ENCODE measurements around the gene RMND5A.

RMND5A gene, protein sequence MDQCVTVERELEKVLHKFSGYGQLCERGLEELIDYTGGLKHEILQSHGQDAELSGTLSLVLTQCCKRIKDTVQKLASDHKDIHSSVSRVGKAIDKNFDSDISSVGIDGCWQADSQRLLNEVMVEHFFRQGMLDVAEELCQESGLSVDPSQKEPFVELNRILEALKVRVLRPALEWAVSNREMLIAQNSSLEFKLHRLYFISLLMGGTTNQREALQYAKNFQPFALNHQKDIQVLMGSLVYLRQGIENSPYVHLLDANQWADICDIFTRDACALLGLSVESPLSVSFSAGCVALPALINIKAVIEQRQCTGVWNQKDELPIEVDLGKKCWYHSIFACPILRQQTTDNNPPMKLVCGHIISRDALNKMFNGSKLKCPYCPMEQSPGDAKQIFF

DNA sequence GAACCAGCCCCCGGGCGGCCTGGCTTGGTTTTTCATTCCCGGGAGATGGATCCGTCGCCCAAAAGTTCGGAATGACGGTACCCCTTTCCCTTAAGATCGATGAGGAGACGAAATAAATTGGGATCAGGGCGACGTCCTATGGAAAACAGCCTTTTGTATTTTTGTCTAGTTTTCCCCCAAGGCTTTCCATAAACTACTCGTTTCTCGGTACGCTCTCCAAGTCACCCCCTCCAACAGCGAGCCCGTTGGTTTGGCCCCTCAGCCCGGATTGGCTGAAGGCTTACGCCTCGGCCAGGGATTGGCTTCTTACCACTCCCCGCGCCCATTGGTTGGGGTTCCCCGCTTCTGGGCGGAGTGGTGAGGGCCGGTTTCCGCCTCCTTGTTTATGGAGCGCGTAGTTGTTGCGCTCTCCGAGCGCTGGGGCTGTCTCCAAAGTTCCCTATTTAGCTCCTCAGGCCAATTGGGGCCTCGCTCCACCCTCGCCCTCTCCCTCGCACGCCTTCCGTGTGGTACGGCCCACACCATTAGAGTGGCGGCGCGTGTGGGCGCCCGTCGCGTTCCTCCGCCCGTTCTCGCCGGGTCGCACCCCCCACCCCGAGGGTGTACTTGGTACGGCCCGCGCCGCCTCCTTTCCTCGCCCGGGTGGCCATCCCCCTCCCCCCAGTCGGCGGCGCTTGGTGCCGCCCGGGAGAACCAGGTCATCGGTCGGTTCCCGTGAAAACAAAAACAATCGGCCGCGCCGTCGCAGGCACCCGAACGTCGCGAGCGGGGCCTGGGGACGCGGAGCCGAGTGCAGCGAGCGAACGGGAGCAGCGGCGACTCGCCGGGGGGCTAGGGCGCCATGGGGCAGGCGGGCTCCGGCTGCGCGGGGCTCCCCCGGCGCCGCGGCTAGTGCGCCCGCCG, at the start of gene RMND5A:
TSS of gene RMND5A (plus strand) at position 655 of the 903 bp plus-strand sequence. CDS start 377 bp downstream, outside the sequence.
- peak; percentile 87 for DNase-seq (ENCODE audit: low read depth in 2 of 2, low spot score in 1 of 2)

DNA sequence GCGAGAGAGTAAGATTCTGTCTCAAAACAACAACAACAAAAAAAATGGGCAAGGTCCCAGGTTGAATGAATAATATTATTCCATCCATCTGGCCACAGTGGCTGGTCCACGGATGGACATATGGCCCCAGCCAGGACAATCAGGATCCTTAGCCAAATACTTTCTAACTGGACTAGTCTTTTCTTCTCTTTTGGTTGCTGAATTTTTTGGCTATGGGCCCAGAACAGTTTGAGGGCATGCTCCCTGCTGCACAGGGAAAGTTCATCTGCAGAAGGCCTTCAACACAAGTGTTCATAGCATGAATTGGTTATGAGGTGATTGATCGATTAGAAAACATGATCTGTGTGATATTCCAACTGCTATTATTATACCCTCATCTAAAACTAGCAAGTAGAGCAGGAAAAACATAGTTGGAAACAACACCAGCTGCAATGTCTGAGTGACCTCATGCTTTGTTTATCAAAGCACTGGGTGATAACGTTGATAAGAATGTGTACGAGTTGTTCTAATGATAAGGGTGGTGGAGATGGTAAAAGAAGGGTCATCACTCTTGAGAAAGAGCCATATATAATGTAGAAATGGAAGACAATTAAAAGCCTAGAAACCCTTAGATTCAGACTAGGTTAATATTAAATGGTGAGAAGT, 48.6 kb upstream of the RMND5A start:
- DNase-seq (ENCODE audit: low read depth in 2 of 2, low spot score in 1 of 2): no peak

DNA sequence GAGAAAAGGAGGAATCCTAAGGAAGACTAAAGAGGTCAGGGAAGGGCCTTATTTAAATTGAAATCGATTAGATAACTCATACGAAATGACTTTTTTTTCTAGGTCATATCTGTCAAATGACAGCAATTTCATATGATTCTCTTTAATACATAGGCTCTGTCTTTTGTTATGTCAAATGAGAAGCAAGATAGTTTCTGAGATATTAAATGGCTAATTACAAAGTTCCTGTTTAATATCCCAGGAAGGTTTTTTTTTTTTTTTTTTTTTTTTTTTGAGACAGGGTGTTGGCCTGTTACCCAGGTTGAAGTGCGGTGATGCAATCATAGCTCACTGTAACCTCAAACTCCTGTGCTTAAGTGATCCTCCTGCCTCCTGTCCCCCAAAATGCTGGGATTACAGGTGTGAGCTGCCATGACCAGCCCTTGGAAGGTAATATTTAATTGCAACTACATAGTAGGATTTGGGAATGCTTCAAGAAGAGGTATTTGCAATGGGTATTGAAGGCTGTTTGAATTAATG, 48.0 kb upstream of the RMND5A start:
- DNase-seq (ENCODE audit: low read depth in 2 of 2, low spot score in 1 of 2): no peak

DNA sequence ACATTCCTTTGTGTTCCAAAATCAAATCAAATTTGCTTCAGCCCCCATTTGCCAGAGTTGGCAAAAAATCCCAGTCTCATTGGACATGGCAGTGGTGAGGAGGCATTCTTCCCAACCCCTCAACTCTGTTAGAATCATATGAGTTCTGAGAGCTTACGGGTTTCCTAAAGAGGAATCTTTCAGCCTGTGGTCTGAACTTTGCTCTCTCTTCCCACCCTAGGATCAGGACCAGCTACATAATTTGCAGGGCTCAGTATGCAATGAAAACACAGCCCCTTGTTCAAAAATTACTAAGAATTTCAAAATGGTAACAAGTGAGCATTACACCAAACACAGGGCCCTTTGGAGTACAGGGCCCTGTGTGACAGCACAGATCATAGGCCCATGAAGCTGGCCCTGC, 47.1 kb upstream of the RMND5A start:
- DNase-seq (ENCODE audit: low read depth in 2 of 2, low spot score in 1 of 2): no peak

DNA sequence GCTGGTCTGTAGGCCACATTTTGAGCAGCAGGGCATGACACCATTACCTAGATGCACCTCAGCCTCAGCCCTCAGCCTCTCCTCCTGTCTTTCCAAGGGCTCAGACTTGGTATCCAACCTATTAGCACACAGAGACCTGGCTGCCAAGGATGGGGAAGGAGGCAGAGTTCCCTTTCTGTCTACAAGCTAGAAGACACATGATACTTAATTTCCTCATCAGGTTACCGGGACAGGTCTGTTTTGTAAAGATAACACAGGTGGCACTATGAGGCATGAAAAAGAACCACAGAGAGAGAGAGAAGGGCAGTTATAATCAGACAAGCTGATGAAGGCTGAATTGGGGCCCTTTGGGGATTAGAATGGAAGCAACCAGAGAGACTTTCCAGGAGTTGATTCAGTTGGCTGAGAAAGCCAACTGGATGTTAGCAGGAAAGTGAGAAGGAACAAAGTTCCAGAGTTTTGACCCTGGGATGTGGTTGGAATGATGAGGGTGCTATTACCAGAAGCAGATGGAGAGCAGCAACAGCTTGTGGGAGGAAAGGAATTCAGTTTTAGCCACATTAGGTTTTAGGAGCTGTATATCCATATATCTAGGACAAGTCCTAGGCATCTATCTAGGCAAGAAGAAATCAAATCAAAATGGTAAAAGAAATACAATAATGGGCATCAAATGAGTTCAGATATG, 46.0 kb upstream of the RMND5A start:
- DNase-seq (ENCODE audit: low read depth in 2 of 2, low spot score in 1 of 2): no peak

DNA sequence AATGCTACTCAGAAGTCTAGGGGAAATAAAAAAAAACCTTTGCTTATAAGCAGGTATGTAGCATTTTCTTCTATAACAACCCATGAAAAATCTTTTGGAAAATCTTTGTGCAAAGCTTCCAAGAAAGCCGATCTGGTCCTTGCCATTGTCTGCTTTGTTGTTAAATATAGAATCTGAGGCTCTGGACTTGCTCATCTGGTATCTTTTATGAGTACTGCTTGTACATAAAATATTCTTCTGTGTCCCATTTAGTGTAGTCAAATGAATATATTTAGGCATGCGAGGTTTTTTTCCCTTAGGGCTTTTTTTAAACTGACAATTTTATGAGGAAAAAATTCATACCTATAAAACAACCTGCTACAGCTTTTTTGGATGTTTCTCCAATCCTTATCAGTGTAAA, 45.0 kb upstream of the RMND5A start:
- no peak for DNase-seq (ENCODE audit: low read depth in 2 of 2, low spot score in 1 of 2)

DNA sequence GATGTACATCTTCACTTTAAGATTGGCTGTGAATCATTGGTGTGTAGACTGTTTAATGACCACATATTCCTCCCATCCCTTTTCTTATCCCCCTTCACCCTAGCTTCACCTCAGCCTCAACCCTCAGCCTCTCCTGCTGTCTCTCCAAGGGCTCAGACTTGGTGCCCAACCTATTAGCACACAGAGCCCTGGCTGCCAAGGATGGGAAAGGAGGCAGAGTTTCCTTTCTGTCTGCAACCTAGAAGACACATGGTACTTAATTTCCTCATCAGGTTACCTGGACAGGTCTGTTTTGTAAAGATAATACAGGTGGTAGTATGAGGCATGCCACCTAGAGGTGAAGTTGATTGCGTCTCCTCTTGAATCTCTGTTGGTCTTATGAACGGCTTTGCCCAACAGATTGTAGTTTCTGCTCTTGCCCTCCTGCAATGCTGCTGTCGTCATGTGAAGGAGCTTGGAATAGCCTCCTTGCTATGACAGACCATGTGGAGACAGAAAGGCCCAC, 44.5 kb upstream of the RMND5A start:
- no peak for DNase-seq (ENCODE audit: low read depth in 2 of 2, low spot score in 1 of 2)

DNA sequence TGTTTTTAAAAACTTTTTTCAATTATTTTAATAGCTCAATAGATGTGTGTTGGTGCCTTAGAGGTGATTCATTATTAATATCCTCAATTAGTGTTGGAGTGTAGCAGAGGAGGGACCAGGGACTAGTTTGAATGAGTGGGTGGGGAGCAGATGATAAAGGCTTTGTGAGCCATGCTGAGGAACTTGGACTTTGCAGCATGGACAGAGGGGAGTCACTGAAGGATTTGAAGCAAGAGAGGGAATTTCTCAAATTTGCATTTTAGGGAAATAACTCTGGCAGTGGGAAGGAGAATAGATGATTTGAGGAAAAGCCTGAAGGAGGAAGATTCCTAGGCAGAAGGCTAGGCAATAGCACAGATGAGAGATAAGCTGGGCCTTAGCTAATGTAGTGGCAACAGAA, 42.3 kb upstream of the RMND5A start:
- no peak for DNase-seq (ENCODE audit: low read depth in 2 of 2, low spot score in 1 of 2)

DNA sequence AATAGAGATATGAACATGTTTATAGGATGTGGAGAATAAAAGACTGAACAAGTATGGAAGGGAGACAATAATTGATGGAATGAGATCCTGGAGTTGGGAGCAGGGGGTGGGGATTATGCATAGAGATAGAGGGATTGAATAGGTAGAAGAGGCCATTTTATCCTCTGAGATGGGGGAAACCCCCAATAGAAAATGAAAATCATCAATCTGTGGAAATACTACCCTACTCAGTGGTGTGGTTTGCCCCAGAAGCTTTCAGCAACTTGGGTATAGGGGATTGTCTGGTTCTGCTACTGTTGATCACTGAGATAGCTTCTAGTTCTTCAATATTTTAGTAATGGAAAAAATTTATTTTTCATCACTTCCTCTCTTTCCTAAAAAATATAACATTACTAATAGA, 41.1 kb upstream of the RMND5A start:
- DNase-seq (ENCODE audit: low read depth in 2 of 2, low spot score in 1 of 2): no peak

DNA sequence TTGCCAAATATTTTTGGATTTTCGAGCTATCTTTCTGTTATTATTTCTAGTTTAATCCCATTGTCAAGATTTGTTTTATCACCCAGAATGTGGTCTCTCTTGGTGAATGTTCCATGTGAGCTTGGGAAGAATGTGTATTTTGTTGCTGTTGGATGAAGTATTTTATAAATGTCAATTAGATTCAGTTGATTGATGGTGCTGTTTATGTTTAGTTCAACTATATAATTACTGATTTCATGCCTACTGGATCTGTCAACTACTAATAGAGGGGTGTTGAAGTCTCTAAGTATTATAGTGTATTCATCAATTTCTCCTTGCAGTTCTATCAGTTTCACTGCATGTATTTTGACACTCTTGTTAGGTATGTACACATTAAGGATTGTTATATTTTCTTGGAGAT, 34.7 kb upstream of the RMND5A start:
- DNase-seq (ENCODE audit: low read depth in 2 of 2, low spot score in 1 of 2): no peak

DNA sequence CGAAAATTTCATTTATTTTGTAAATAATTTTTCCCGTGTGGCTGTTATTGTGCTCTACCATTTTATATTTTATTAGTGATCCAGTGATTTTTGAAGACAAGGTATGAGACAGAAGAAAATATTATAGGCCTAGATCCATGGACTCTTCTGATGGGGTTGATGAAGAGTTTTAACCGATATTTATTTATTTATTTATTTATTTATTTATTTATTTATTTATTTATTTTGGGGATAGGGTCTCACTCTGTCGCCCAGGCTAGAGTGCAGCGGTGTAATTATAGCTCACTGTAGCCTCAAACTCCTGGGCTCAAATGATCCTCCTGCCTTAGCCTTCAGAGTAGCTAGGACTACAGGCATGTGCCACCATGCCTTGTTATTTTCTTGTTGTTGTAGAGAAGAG, 33.6 kb upstream of the RMND5A start:
- no peak for DNase-seq (ENCODE audit: low read depth in 2 of 2, low spot score in 1 of 2)

DNA sequence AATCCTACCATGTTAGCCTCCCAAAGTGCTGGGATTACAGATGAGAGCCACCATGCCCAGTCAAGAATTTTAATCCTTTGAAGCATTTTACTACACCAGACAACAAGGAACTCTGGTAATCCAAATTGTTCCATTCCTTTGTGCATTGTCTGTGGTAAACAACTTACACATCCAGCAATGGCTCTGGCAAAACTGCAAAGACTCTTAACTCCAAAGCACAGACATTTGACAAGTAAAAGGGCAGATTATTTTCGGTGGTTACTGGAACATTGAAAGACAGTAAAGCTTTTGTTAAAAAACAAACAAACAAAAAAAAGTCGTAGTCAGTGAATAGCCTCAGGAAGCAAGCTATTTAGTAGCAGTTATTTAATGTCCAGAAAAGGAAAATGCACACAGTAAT, 33.2 kb upstream of the RMND5A start:
- DNase-seq (ENCODE audit: low read depth in 2 of 2, low spot score in 1 of 2): no peak

DNA sequence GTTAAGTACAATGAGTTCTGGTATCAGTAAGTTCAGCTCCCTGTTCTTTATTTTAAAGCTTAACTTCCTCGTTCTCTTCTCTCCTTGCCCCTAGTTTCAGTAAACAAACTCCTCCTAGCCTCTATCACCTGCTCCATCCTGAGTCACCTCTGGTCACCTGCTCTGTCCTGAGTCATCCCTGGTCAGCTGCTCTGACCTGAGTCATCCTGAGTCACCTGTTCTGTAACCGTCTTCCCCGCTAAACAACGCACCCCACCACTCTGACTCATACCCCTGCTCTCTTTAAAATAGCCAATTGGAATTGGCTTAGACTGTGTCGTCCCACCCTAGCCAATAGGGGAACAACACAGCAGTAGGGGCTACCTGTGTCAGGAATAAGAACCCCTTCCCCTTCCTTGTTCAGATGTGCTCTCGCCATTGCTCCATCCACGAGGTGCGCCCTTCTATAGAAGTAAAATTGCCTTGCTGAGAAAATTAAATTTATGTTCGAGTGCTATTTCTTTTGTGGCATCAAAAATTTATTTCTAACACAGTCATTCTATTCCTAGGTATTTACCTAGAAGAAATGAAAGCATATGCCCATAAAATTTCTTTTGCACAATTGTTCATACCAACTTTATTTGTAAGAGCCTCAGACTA, 24.9 kb upstream of the RMND5A start:
- DNase-seq (ENCODE audit: low read depth in 2 of 2, low spot score in 1 of 2): no peak

DNA sequence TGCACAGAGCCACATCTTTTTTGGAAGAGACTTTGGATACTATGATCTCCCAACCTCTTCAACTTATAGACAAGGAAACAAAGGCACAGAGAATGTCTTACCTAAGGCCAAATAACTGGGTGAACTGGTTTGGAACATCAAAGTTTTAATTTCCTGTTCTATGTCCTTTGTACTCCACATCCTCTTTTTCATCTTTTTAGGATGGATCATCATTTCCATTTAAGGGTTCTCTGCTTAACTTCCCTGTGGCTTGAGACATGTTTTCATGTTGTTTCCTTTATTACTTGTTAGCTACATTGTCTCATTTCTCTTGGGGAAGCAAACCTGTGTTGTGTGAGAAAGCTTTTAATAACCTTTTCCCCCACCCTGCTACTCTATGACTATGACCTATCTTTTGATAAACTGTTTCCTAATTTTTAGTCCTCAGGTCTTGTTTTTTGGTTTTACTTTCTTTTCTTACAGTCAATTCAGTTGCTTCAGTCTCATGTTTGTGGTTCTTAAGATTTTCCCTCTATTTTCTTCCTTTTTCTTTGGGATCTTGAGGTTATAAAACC, 22.5 kb upstream of the RMND5A start:
- no peak for DNase-seq (ENCODE audit: low read depth in 2 of 2, low spot score in 1 of 2)

DNA sequence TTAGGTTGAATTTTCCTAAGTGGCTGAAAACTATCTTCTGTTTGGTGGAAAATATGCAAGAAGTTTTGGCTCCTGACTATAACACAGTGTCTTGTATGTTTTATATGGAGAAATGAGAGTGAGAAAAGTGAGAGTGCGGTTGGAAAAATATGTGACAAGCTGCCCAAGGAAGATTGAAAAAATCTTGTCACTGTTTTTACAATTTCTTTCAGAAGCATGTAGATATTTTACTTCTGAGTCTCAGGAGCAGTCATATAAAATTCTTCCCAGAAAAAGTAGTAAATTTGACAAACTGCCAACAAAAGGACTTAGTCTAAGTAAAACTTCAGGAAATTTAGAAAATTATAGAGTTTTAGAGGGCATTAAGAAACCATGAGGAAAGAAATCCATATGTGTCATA, 19.4 kb upstream of the RMND5A start:
- DNase-seq (ENCODE audit: low read depth in 2 of 2, low spot score in 1 of 2): no peak

DNA sequence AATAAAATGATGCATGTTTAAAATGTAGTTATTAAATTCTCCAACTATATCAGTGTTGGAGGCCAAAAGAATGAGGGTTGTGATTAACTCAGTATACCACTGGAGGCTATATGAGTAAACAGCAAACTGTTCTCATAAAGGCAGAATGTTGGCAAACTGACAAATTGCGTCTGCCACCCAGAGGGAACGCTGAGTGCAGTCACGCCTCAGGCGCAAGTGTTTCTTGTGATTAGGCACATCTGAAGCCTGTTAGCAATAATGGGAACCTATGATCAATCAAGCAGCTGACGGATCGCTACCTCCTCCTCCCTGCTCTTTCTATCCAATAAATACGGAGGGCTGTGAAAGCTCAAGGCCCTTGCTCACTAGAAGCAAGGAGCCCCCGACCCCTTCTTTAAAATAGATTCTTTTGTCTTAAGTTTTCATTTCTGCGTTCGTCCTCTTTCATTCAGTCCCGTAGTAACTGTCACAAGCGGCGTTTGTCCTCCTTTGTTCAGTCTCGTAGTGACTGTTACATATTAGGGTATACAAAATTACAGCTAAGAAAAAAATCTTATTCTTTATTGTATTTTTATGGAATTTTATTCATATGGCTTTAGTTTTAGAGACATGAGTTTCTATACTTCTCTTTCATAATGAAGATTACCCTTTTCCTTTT, 16.3 kb upstream of the RMND5A start:
- no peak for DNase-seq (ENCODE audit: low read depth in 2 of 2, low spot score in 1 of 2)

DNA sequence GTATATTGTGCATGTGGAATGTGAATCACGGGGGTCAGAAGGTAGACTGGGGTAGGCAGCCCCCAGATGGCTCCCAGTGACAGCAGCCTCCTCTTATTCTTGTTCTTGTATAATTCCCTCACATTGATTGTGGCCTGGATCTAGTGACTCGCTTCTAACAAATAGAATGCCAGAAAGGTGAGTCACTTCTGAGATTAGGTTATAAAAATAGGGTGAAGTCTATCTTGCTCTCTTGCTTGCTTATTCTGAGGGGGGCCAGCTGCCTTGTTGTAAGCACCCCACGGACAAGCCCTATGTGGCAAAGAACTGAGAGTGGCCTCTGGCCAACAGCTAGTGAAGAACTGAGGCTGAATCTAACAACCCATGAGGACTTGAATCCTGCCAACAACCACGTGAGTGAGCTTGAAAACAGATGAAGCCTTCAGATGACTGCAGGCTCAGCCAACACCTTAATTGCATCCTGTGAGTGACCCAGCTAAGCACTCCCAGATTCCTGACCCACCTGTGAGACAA, 15.6 kb upstream of the RMND5A start:
- DNase-seq (ENCODE audit: low read depth in 2 of 2, low spot score in 1 of 2): no peak

DNA sequence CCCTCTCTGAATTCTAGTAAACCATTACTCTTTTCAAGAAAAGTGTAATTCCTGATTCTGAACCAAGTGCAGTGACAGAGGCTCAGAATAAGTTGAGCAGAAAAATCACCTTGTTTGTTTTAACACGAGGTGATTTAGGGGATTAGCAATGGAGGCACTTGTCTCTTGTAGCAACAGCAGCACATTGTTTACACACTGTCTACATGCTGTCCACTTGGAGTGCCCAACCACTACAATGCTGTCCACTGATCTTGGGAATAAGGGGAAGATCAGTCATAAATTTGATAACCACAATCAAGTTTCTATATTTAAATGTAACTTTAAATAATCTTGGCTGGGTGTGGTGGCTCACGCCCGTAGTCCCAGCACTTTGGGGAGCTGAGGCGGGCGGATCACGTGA, 13.9 kb upstream of the RMND5A start:
- DNase-seq (ENCODE audit: low read depth in 2 of 2, low spot score in 1 of 2): no peak

DNA sequence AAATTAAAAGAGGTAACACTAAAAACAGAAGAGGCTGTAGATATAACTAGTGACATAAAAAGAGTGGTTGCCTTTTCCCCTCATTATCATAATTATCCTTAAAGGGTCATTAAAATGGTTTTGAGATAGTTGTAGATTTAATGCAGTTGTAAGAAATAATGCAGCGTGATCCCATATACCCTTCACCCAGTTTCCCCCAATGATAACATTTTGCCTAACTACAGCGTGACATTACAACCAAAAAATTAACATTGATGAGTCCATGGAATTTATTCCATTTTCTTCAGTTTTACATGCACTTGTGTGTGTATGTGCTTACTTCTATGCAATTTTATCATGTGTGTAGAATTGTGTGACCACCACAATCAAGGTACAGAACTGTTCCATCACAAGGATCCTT, 13.2 kb upstream of the RMND5A start:
- no peak for DNase-seq (ENCODE audit: low read depth in 2 of 2, low spot score in 1 of 2)
